Parathyroid adenoma (tissue), 2 donors: ENCODE results near the gene PALM2AKAP2.

ENCODE experiments used
- H2AFZ ChIP-seq: fragments of 300-600 bp; sonication (generic); one replicate; pipeline ENCODE4 v1.7.0; 2017; ENCODE audit warnings: antibody characterized with exemption, mild to moderate bottlenecking
- H3K27ac ChIP-seq: fragments of 300-600 bp; sonication (generic); one replicate; pipeline ENCODE4 v1.7.0; 2017
- H3K27me3 ChIP-seq: fragments of 300-600 bp; sonication (generic); one replicate; pipeline ENCODE4 v1.7.0; 2017; ENCODE audit warnings: low read length; ENCODE audit not compliant: control insufficient read depth, insufficient read depth
- H3K36me3 ChIP-seq: fragments of 300-600 bp; sonication (generic); one replicate; pipeline ENCODE4 v1.7.0; 2017; ENCODE audit warnings: low read length; ENCODE audit not compliant: control insufficient read depth, insufficient read depth
- H3K4me1 ChIP-seq: fragments of 300-600 bp; sonication (generic); one replicate; pipeline ENCODE4 v1.7.0; 2017; ENCODE audit warnings: control low read depth
- H3K4me2 ChIP-seq: fragments of 300-600 bp; sonication (generic); one replicate; pipeline ENCODE4 v1.7.0; 2017; ENCODE audit warnings: low read length
- H3K4me3 ChIP-seq: fragments of 300-600 bp; sonication (generic); one replicate; pipeline ENCODE4 v1.7.0; 2017; ENCODE audit warnings: low read depth, low read length
- H3K79me2 ChIP-seq: fragments of 300-600 bp; sonication (generic); one replicate; pipeline ENCODE4 v1.7.0; 2017; ENCODE audit warnings: control low read depth
- H3K9ac ChIP-seq: fragments of 300-600 bp; sonication (generic); one replicate; pipeline ENCODE4 v1.7.0; 2017; ENCODE audit warnings: mild to moderate bottlenecking
- H3K9me3 ChIP-seq: fragments of 300-600 bp; sonication (generic); one replicate; pipeline ENCODE4 v1.7.0; 2017; ENCODE audit warnings: low read length; ENCODE audit not compliant: control insufficient read depth
- CTCF ChIP-seq: fragments of 300-600 bp; sonication (generic); IDR thresholded peaks from one replicate; pipeline ENCODE4 v1.7.0; 2017; ENCODE audit warnings: antibody characterized with exemption, mild to moderate bottlenecking
- donor health status: primary hyperparathyroidism.

The PALM2AKAP2 gene

DNA sequence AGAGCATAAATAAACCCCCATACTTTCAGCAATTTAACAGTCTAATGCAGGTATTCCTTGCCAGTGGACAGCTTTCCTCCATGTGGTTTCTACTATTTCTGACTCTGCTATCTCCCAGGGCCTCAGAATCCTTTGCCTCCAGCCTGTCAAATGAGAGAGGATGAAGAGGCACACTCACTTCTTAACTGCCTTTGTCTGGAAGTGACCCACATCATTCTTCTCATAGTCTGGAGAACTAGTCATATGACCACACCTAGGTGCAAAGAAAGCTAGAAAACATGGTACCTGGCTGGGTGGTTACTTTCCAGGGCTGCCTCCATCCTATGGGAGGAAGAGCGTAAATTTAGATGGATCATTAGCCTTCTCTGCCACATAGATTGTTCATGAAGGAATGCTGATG is 22.5 kb downstream of the PALM2AKAP2 start:
- no peak overlapping the region for H3K27ac ChIP-seq
- no peaks in the 10 kb centered on the region for H3K27me3 ChIP-seq

DNA sequence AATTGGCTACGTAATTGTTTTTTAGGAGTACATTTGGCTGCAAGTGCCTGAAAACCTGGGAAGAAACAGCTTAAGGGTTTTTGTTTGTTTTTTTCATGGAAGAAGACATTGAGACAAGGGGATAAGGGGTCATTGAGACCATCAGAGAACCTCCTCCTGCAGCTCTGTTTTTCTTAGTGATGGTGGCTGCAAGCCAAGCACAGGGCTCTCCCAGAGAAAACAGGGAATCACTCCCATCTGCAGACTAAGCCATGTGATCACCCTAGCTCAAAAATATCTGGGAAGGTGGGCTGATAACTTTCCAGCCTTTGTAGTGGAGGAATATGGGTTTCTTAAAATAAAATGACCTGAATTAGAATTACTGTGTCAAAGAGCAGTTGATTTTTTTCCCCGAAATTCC is 25.1 kb downstream of the PALM2AKAP2 start:
- H2AFZ ChIP-seq, result no peak overlapping the region
- no peak for TF ChIP-seq CTCF
- no peaks in the 10 kb centered on the region for H3K27me3 ChIP-seq
- no peak overlapping the region for H3K27ac ChIP-seq
- H3K9me3 ChIP-seq, result no peaks in the 10 kb centered on the region
- H3K4me3 ChIP-seq, result no peak overlapping the region
- no peak overlapping the region for H3K9ac ChIP-seq
- H3K4me1 ChIP-seq, result no peaks in the 10 kb centered on the region
- no peak overlapping the region for H3K4me2 ChIP-seq
- no peaks in the 10 kb centered on the region for H3K79me2 ChIP-seq
- H3K36me3 ChIP-seq, result no peaks in the 10 kb centered on the region

More for the DNA sequence above, 22.5 kb downstream of the PALM2AKAP2 start:
- no peaks in the 10 kb centered on the region for H3K36me3 ChIP-seq
- no peak overlapping the region for H3K4me3 ChIP-seq
- no peak overlapping the region for H2AFZ ChIP-seq
- no peak for TF ChIP-seq CTCF
- no peak overlapping the region for H3K4me2 ChIP-seq
- H3K79me2 ChIP-seq, result no peaks in the 10 kb centered on the region
- no peak overlapping the region for H3K9ac ChIP-seq
- H3K9me3 ChIP-seq, result no peaks in the 10 kb centered on the region
- H3K4me1 ChIP-seq, result no peaks in the 10 kb centered on the region

- H3K9ac ChIP-seq, result no peak overlapping the region
- no peak overlapping the region for H3K4me2 ChIP-seq
- no peak for TF ChIP-seq CTCF
- H3K9me3 ChIP-seq, result no peaks in the 10 kb centered on the region
- no peaks in the 10 kb centered on the region for H3K4me1 ChIP-seq
- no peaks in the 10 kb centered on the region for H3K36me3 ChIP-seq
- no peak overlapping the region for H3K27ac ChIP-seq
- H3K27me3 ChIP-seq, result no peaks in the 10 kb centered on the region
- H2AFZ ChIP-seq, result no peak overlapping the region
- H3K4me3 ChIP-seq, result no peak overlapping the region
- H3K79me2 ChIP-seq, result no peaks in the 10 kb centered on the region
Observed at GRCh38 chr9:109806506-109807115, 26.6 kb downstream of the PALM2AKAP2 start.

- Histone ChIP-seq H3K4me1 (no peaks in the 10 kb centered on the region), H3K4me3 (no peak overlapping the region), H3K36me3 (no peaks in the 10 kb centered on the region), H3K9me3 (no peaks in the 10 kb centered on the region), H3K79me2 (no peaks in the 10 kb centered on the region), H2AFZ (no peak overlapping the region), H3K4me2 (no peak overlapping the region), H3K9ac (no peak overlapping the region), H3K27ac (no peak overlapping the region), H3K27me3 (no peaks in the 10 kb centered on the region)
- TF ChIP-seq CTCF, result no peak
Observed at GRCh38 chr9:109811876-109812275, 31.9 kb downstream of the PALM2AKAP2 start.

DNA sequence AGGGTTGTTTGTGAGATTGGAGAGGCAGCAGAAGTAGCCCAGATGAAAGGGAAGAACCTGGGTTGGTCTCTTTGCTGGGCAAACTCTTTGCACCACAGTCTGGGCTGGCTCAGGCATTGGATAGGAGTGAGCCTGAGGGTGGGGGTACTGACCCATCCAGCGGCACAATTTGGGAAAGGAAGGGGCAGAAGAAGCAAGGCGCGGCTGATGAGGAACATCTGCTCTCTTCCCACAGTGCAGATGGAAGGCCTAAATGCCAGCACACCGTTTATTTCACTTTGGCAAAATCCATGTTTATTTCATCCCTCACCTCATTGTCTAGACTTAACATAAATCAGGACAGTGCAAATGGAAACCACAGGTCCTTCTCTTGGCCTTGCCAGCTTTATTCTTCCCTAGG is 32.3 kb downstream of the PALM2AKAP2 start:
- Histone ChIP-seq H2AFZ (no peak overlapping the region), H3K27ac (no peak overlapping the region), H3K4me2 (no peak overlapping the region), H3K27me3 (no peaks in the 10 kb centered on the region), H3K79me2 (no peaks in the 10 kb centered on the region), H3K4me1 (no peaks in the 10 kb centered on the region), H3K9me3 (no peaks in the 10 kb centered on the region), H3K4me3 (no peak overlapping the region), H3K36me3 (no peaks in the 10 kb centered on the region), H3K9ac (no peak overlapping the region)
- no peak for TF ChIP-seq CTCF
